Kidney epithelial cell (primary cell): ENCODE results near the gene NTRK3. TPM values are rescaled to one million over a fixed set of nuclear protein-coding genes. Genes with fewer than 3 reads are reported as not detected.

Source experiments
- DNase-seq: peaks from one replicate; pipeline ENCODE4 v3.0.0-alpha.2; 2010; ENCODE audit warnings: low read depth
- H3K27me3 ChIP-seq: 2 replicates; pipeline ENCODE4 v1.6.0; 2011; ENCODE audit warnings: low read length; ENCODE audit not compliant: control insufficient read depth, insufficient read depth
- H3K36me3 ChIP-seq: 2 replicates; pipeline ENCODE4 v1.5.1; 2011; ENCODE audit warnings: low read length; ENCODE audit not compliant: control insufficient read depth, insufficient read depth
- H3K4me3 ChIP-seq: 2 replicates; pipeline ENCODE4 v1.5.1; 2011; ENCODE audit warnings: low read depth, mild to moderate bottlenecking, control low read depth, low read length
- CTCF ChIP-seq: IDR thresholded peaks from 2 replicates; pipeline ENCODE4 v1.5.1; 2011; ENCODE audit warnings: mild to moderate bottlenecking, moderate library complexity, low read length, control low read depth, inconsistent platforms; ENCODE audit not compliant: insufficient read depth, poor library complexity, severe bottlenecking
- total RNA-seq: library from RNA; depleted of rRNA; stranded (reverse); fragments of >200 nt; gene quantifications from 2 replicates; pipeline ENCODE4 v1.2.3, GENCODE V29; 2015

The NTRK3 gene
- total RNA-seq, 1 donor from 2014 or later: not detected

GRCh38 chr15:88139936-88140335 lies 116.6 kb downstream of the NTRK3 start:
- no peak for DNase-seq
- Histone ChIP-seq H3K36me3 (no peaks in the 10 kb centered on the region), H3K27me3 (no peaks in the 10 kb centered on the region), H3K4me3 (no peak overlapping the region)
- no peak for TF ChIP-seq CTCF

- H3K27me3 ChIP-seq: no peaks in the 10 kb centered on the region
- no peak overlapping the region for H3K4me3 ChIP-seq
- TF ChIP-seq CTCF: no peak
- DNase-seq: no peak
- no peaks in the 10 kb centered on the region for H3K36me3 ChIP-seq
Measured at GRCh38 chr15:88133795-88134194, 122.7 kb downstream of the NTRK3 start.

GRCh38 chr15:88132499-88132898 lies 124.0 kb downstream of the NTRK3 start:
- no peaks in the 10 kb centered on the region for H3K27me3 ChIP-seq
- no peak for DNase-seq
- H3K4me3 ChIP-seq: no peak overlapping the region
- no peak for TF ChIP-seq CTCF
- H3K36me3 ChIP-seq: no peaks in the 10 kb centered on the region

GRCh38 chr15:88131937-88132336 lies 124.6 kb downstream of the NTRK3 start:
- H3K27me3 ChIP-seq: no peaks in the 10 kb centered on the region
- no peaks in the 10 kb centered on the region for H3K36me3 ChIP-seq
- H3K4me3 ChIP-seq: no peak overlapping the region
- DNase-seq: no peak
- TF ChIP-seq CTCF: no peak

GRCh38 chr15:88127432-88127790 lies 129.1 kb downstream of the NTRK3 start:
- H3K36me3 ChIP-seq: no peaks in the 10 kb centered on the region
- DNase-seq: no peak

More at GRCh38 chr15:88127432-88127790, 129.1 kb downstream of the NTRK3 start:
- no peaks in the 10 kb centered on the region for H3K27me3 ChIP-seq
- no peak for TF ChIP-seq CTCF
- no peak overlapping the region for H3K4me3 ChIP-seq
